Colonic mucosa (tissue), 4 donors: ENCODE results near the gene MED13L. TPM values are rescaled to one million over a fixed set of nuclear protein-coding genes. Genes with fewer than 3 reads are reported as not detected.

Experiments
- DNase-seq: peaks from one replicate; pipeline ENCODE4 v3.0.0-alpha.2; 2020
- H3K27ac ChIP-seq: fragments of 200-600 bp; one replicate; pipeline ENCODE4 v1.8.0; 2021
- H3K27me3 ChIP-seq: fragments of 200-600 bp; one replicate; pipeline ENCODE4 v1.8.0; 2021
- H3K36me3 ChIP-seq: fragments of 200-600 bp; one replicate; pipeline ENCODE4 v1.8.0; 2021
- H3K4me1 ChIP-seq: fragments of 200-600 bp; one replicate; pipeline ENCODE4 v1.8.0; 2021; ENCODE audit warnings: mild to moderate bottlenecking
- H3K4me3 ChIP-seq: fragments of 200-600 bp; one replicate; pipeline ENCODE4 v1.8.0; 2021
- H3K9ac ChIP-seq, 2 donors: one replicate each; pipeline ENCODE4 v1.7.0; 2013; ENCODE audit warnings: control low read depth in 2 of 2, low read depth in 2 of 2, low read length in 2 of 2
- H3K9me3 ChIP-seq: fragments of 200-600 bp; one replicate; pipeline ENCODE4 v1.8.0; 2021
- intact Hi-C: fragments of 100-400 bp; cut with DNase I; formaldehyde crosslinking; loops from one replicate; pipeline ENCODE4 v1.14.1; 2022
- total RNA-seq, 2 donors: library from RNA; stranded (reverse); fragmentation: NEBNext Ultra II Directional in 1 of 2; extraction: Animal tissue kit (Norgen Biotek cat#: 25700) in 1 of 2; gene quantifications; one replicate each; pipeline ENCODE4 v1.2.1, GENCODE V29; 2021
- TF ChIP-seq, protein P1 (sequence below): fragments of 200-600 bp; IDR thresholded peaks from one replicate; pipeline ENCODE4 v1.8.0; 2022; ENCODE audit warnings: antibody characterized with exemption, mild to moderate bottlenecking
- donor health status: healthy.
- donor health status: DM: no; HTN: no; CAD: no.
- donor health status: DM: no; HTN: no; CAD: no.

The MED13L gene
- total RNA-seq, 2 donors from 2014 or later = 73.8 to 92.6 TPM

GRCh38 chr12:116094475-116094874 lies 183.0 kb downstream of the MED13L start:
- no peak overlapping the region for H3K4me3 ChIP-seq
- H3K27ac ChIP-seq = no peak overlapping the region
- no peak for DNase-seq
- TF ChIP-seq, protein P1, sequence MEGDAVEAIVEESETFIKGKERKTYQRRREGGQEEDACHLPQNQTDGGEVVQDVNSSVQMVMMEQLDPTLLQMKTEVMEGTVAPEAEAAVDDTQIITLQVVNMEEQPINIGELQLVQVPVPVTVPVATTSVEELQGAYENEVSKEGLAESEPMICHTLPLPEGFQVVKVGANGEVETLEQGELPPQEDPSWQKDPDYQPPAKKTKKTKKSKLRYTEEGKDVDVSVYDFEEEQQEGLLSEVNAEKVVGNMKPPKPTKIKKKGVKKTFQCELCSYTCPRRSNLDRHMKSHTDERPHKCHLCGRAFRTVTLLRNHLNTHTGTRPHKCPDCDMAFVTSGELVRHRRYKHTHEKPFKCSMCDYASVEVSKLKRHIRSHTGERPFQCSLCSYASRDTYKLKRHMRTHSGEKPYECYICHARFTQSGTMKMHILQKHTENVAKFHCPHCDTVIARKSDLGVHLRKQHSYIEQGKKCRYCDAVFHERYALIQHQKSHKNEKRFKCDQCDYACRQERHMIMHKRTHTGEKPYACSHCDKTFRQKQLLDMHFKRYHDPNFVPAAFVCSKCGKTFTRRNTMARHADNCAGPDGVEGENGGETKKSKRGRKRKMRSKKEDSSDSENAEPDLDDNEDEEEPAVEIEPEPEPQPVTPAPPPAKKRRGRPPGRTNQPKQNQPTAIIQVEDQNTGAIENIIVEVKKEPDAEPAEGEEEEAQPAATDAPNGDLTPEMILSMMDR = no peak
- intact Hi-C loops = no loop called here
- H3K36me3 ChIP-seq = no peaks in the 10 kb centered on the region
- no peaks in the 10 kb centered on the region for H3K9me3 ChIP-seq
- H3K9ac ChIP-seq = no peak overlapping the region
- no peaks in the 10 kb centered on the region for H3K27me3 ChIP-seq
- H3K4me1 ChIP-seq = no peaks in the 10 kb centered on the region

- Histone ChIP-seq H3K36me3 (no peaks in the 10 kb centered on the region), H3K27ac (no peak overlapping the region), H3K27me3 (no peaks in the 10 kb centered on the region), H3K9ac (no peak overlapping the region), H3K4me3 (no peak overlapping the region), H3K9me3 (no peaks in the 10 kb centered on the region), H3K4me1 (no peaks in the 10 kb centered on the region)
- TF ChIP-seq, protein P1 = no peak
- intact Hi-C loops = no loop called here
- DNase-seq = no peak
Measured at GRCh38 chr12:116093915-116094314, 183.6 kb downstream of the MED13L start.

GRCh38 chr12:116092776-116093175 lies 184.7 kb downstream of the MED13L start:
- DNase-seq = no peak
- Histone ChIP-seq H3K27me3 (no peaks in the 10 kb centered on the region), H3K36me3 (no peaks in the 10 kb centered on the region), H3K4me1 (no peaks in the 10 kb centered on the region), H3K9me3 (no peaks in the 10 kb centered on the region), H3K9ac (no peak overlapping the region), H3K4me3 (no peak overlapping the region), H3K27ac (no peak overlapping the region)
- TF ChIP-seq, protein P1 = no peak
- intact Hi-C loops = no loop called here

DNA sequence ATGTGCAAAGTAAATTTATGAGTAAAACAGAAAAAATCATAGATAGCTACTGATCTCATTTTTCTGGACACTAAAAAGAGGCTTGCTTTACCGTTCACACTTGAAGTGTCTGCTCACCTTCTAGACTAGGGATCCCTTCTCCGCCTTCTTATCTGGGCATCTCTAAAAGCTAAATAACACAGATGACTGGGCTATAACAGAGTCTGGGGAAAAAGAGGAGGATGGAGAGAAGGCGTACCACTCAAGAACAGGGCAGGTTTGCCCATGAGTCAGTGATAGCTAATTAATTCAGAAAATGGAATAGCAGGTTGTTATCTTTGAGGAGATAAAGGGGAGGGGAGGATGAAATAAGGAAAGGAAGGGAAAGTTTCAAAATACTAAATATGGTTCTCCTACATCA lies 185.3 kb downstream of the MED13L start:
- DNase-seq = no peak
- no peaks in the 10 kb centered on the region for H3K4me1 ChIP-seq
- intact Hi-C loops = no loop called here
- H3K4me3 ChIP-seq = no peak overlapping the region
- no peaks in the 10 kb centered on the region for H3K9me3 ChIP-seq
- TF ChIP-seq, protein P1 = no peak
- no peaks in the 10 kb centered on the region for H3K36me3 ChIP-seq
- H3K9ac ChIP-seq = no peak overlapping the region
- no peaks in the 10 kb centered on the region for H3K27me3 ChIP-seq
- H3K27ac ChIP-seq = no peak overlapping the region

DNA sequence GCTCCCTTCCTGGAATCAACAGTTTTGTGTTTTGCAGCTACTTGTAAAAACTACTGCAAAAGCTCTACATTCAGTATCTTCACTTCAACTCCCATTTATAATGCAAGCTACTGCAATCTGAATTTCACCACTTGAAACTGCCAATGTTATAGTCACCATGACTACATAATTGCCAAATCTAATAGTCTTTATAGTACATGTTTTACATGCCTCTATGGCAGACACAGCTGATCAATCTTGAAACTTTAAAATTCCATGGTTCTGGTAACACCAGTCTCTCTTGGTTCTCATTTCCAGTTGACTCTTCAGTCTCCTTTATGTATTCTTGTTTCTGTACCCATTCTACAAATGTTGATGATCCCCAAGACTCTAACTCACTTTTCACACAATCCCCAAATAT lies 185.9 kb downstream of the MED13L start:
- TF ChIP-seq, protein P1 = no peak
- Histone ChIP-seq H3K4me3 (no peak overlapping the region), H3K27me3 (no peaks in the 10 kb centered on the region), H3K9me3 (no peaks in the 10 kb centered on the region), H3K27ac (no peak overlapping the region), H3K9ac (no peak overlapping the region), H3K36me3 (no peaks in the 10 kb centered on the region), H3K4me1 (no peaks in the 10 kb centered on the region)
- intact Hi-C loops = no loop called here
- DNase-seq = no peak

DNA sequence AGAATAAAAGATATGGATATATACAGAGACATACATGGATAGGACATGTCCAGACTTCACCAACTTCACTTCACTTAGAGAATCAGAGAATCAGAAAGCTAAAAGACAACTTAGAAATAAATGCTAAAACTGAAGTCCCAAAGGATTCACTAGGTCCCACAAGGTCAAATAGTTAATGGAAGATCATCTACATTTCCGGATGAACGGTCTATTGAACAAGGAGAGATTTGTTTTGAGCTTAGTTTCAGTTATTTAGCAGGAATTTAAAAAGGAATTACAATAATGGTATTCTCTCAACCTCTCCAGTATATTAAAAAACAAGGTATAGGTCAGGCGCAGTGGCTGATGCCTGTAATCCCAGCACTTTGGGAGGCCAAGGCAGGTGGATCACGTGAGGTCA lies 187.0 kb downstream of the MED13L start:
- Histone ChIP-seq H3K36me3 (no peaks in the 10 kb centered on the region), H3K4me1 (no peaks in the 10 kb centered on the region), H3K27ac (no peak overlapping the region), H3K4me3 (no peak overlapping the region), H3K9me3 (no peaks in the 10 kb centered on the region), H3K9ac (no peak overlapping the region), H3K27me3 (no peaks in the 10 kb centered on the region)
- TF ChIP-seq, protein P1 = no peak
- no peak for DNase-seq
- intact Hi-C loops = no loop called here
